HCT116 (cell line): ENCODE results near the gene ZBTB47.

Experiments
- EZH2 ChIP-seq: fragments of 200-600 bp; sonication (generic); IDR thresholded peaks from 2 replicates; pipeline ENCODE4 v1.6.1; 2017; ENCODE audit warnings: antibody characterized with exemption, mixed run types
- POLR2AphosphoS5 ChIP-seq: IDR thresholded peaks from 2 replicates; pipeline ENCODE4 v1.6.1; 2011; ENCODE audit warnings: mild to moderate bottlenecking, low read depth, low read length, moderate library complexity
- SIN3A ChIP-seq: IDR thresholded peaks from 2 replicates; pipeline ENCODE4 v1.6.1; 2012; ENCODE audit warnings: low read depth
- TF ChIP-seq, protein P1 (sequence below), 3 experiments: fragments of 200-600 bp in 1 of 3; sonication (generic) in 1 of 3; IDR thresholded peaks in 2 of 3; conservative IDR thresholded peaks in 1 of 3; 2 replicates each; pipeline ENCODE4 v1.5.1; 2012 to 2017; ENCODE audit warnings: low read depth in 2 of 3, low read length in 2 of 3, antibody characterized with exemption in 1 of 3, borderline replicate concordance in 1 of 3, control low read depth in 1 of 3, mild to moderate bottlenecking in 1 of 3, mixed read lengths in 1 of 3, mixed run types in 1 of 3, moderate library complexity in 1 of 3; ENCODE audit not compliant: insufficient read depth in 1 of 3
- TF ChIP-seq, protein P2 (sequence below): IDR thresholded peaks from 2 replicates; pipeline ENCODE4 v1.6.1; 2012

DNA sequence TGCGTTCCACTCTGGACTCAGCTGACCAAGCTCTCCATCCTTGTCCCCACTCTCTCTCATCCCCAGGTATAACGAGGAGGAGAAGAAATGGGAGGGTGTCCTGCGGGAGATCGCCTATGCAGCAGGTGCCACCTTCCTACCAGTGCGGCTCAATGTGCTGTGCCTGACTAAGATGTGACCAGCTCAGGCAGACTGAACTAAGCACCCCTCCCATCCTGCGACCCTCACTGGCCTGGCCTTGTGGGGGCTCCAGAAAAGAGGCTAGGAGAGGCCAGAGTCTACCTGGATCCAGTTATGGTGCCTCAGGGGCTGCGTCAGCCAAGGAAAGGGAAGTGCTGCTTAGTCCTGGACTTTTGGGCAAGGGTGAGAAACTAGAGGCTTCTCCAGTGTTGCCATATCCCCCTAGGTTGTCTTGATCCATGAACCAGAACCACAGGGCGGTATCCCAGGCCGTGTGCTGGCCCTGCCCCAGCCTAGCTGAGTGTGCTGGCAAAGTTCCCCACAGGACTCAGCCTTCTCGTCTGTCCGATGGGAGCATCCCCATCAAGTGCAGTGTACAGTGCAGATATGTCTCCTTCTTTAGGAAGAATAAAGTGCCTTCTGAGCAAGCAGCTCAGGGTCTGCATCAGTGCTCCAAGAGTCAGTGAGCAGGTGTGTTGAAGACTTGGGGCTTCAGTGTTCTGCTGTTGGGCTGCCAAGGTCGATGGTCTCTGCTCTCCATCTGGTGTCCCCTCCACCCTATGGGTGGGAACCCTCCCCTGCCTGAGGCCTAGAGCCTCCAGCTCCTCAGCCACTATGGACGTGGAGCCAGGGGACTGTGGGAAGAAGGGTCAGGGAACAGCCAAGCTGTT is 38.5 kb downstream of the ZBTB47 start:
- TF ChIP-seq, protein P1, sequence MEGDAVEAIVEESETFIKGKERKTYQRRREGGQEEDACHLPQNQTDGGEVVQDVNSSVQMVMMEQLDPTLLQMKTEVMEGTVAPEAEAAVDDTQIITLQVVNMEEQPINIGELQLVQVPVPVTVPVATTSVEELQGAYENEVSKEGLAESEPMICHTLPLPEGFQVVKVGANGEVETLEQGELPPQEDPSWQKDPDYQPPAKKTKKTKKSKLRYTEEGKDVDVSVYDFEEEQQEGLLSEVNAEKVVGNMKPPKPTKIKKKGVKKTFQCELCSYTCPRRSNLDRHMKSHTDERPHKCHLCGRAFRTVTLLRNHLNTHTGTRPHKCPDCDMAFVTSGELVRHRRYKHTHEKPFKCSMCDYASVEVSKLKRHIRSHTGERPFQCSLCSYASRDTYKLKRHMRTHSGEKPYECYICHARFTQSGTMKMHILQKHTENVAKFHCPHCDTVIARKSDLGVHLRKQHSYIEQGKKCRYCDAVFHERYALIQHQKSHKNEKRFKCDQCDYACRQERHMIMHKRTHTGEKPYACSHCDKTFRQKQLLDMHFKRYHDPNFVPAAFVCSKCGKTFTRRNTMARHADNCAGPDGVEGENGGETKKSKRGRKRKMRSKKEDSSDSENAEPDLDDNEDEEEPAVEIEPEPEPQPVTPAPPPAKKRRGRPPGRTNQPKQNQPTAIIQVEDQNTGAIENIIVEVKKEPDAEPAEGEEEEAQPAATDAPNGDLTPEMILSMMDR (IDR thresholded peaks at IDR 0.05 in 2 of 3, conservative IDR thresholded peaks at IDR 0.05 in 1 of 3; ENCODE audit: borderline replicate concordance in 1 of 3, insufficient read depth in 1 of 3, low read depth in 2 of 3, low read length in 2 of 3) = no peak
- TF ChIP-seq SIN3A (no peak), EZH2 (no peak), POLR2AphosphoS5 (no peak)
- TF ChIP-seq, protein P2, sequence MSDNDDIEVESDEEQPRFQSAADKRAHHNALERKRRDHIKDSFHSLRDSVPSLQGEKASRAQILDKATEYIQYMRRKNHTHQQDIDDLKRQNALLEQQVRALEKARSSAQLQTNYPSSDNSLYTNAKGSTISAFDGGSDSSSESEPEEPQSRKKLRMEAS = no peak
